DND-41 (cell line): ENCODE data around the gene ABITRAM.

Experiments used
- ATAC-seq: fragments of 200-7000 bp; cut with Tn5 transposase; 3 replicates; pipeline ENCODE4 v1.9.1; 2021; ENCODE audit warnings: low read depth; ENCODE audit not compliant: insufficient read depth
- DNase-seq: peaks from one replicate; pipeline ENCODE4 v3.0.0-alpha.2; 2020
- H2AFZ ChIP-seq: 2 replicates; pipeline ENCODE4 v1.6.0; 2012; ENCODE audit warnings: low read depth, low read length
- H3K27ac ChIP-seq: 2 replicates; pipeline ENCODE4 v1.5.1; 2012; ENCODE audit warnings: low read length, inconsistent platforms
- H3K27me3 ChIP-seq: fragments of 200-600 bp; sonication (generic); 2 replicates; pipeline ENCODE4 v1.6.0; 2012; ENCODE audit warnings: low read length, mild to moderate bottlenecking, inconsistent platforms; ENCODE audit not compliant: insufficient read depth, poor library complexity
- H3K36me3 ChIP-seq: 2 replicates; pipeline ENCODE4 v1.5.1; 2012; ENCODE audit warnings: low read length, inconsistent platforms; ENCODE audit not compliant: insufficient read depth
- H3K4me1 ChIP-seq: 2 replicates; pipeline ENCODE4 v1.5.1; 2012; ENCODE audit warnings: mild to moderate bottlenecking, low read length; ENCODE audit not compliant: insufficient read depth
- H3K4me2 ChIP-seq: 2 replicates; pipeline ENCODE4 v1.6.0; 2012; ENCODE audit warnings: mild to moderate bottlenecking, moderate library complexity, low read length, inconsistent platforms; ENCODE audit not compliant: insufficient read depth
- H3K4me3 ChIP-seq, 2 experiments: fragments of 200-600 bp in 1 of 2; shearing (Covaris generic) in 1 of 2; 2 replicates each; pipeline ENCODE4 v1.5.1; 2012 to 2016; ENCODE audit warnings: inconsistent platforms in 2 of 2, low read length in 2 of 2, mild to moderate bottlenecking in 2 of 2, low read depth in 1 of 2, moderate library complexity in 1 of 2
- H3K79me2 ChIP-seq: 2 replicates; pipeline ENCODE4 v1.6.0; 2012; ENCODE audit warnings: low read length, inconsistent platforms; ENCODE audit not compliant: insufficient read depth
- H3K9ac ChIP-seq: 2 replicates; pipeline ENCODE4 v1.6.0; 2012; ENCODE audit warnings: low read depth, mild to moderate bottlenecking, inconsistent platforms, low read length, moderate library complexity
- H3K9me3 ChIP-seq: 2 replicates; pipeline ENCODE4 v1.5.1; 2012; ENCODE audit warnings: low read length, moderate library complexity, mild to moderate bottlenecking, inconsistent platforms; ENCODE audit not compliant: insufficient read depth, severe bottlenecking
- H4K20me1 ChIP-seq: 2 replicates; pipeline ENCODE4 v1.6.0; 2012; ENCODE audit warnings: low read length; ENCODE audit not compliant: insufficient read depth
- CTCF ChIP-seq: IDR thresholded peaks from 2 replicates; pipeline ENCODE4 v1.5.1; 2012; ENCODE audit warnings: borderline replicate concordance, low read length, moderate library complexity, mild to moderate bottlenecking; ENCODE audit not compliant: poor library complexity, severe bottlenecking; ENCODE audit errors: extremely low read depth
- EZH2 ChIP-seq: IDR thresholded peaks from 3 replicates; pipeline ENCODE4 v1.6.1; 2012; ENCODE audit warnings: borderline replicate concordance, low read depth, mild to moderate bottlenecking, moderate library complexity, low read length, inconsistent platforms; ENCODE audit not compliant: severe bottlenecking

The ABITRAM gene

GRCh38 chr9:108937561-108938305 lies 3.5 kb downstream of the ABITRAM start:
- peaks cover 27% of the 10 kb centered on the region for H3K79me2 ChIP-seq
- H3K4me2 ChIP-seq = no peak overlapping the region
- ATAC-seq = no peak
- DNase-seq = no peak
- no peak overlapping the region for H2AFZ ChIP-seq
- H3K9ac ChIP-seq = no peak overlapping the region
- no peaks in the 10 kb centered on the region for H4K20me1 ChIP-seq
- H3K4me3 ChIP-seq = no peak overlapping the region
- no peak overlapping the region for H3K27ac ChIP-seq
- H3K9me3 ChIP-seq = no peaks in the 10 kb centered on the region
- TF ChIP-seq EZH2 = no peak
- TF ChIP-seq CTCF = no peak
- H3K4me1 ChIP-seq = peaks cover 18% of the 10 kb centered on the region
- no peaks in the 10 kb centered on the region for H3K27me3 ChIP-seq
- peaks cover 21% of the 10 kb centered on the region for H3K36me3 ChIP-seq

GRCh38 chr9:108939975-108940374 lies 5.8 kb downstream of the ABITRAM start:
- Histone ChIP-seq H2AFZ (no peak overlapping the region), H3K4me3 (no peak overlapping the region), H3K36me3 (peaks cover 30% of the 10 kb centered on the region), H3K4me1 (peaks cover 9% of the 10 kb centered on the region), H3K9ac (no peak overlapping the region), H3K4me2 (no peak overlapping the region), H3K27ac (no peak overlapping the region), H4K20me1 (no peaks in the 10 kb centered on the region), H3K79me2 (peaks cover 10% of the 10 kb centered on the region), H3K27me3 (no peaks in the 10 kb centered on the region), H3K9me3 (no peaks in the 10 kb centered on the region)
- no peak for DNase-seq
- TF ChIP-seq CTCF (no peak), EZH2 (no peak)
- ATAC-seq = no peak

- Histone ChIP-seq H4K20me1 (no peaks in the 10 kb centered on the region), H3K36me3 (no peaks in the 10 kb centered on the region; the same call in 1 of the 2 replicates), H3K27me3 (no peaks in the 10 kb centered on the region), H3K9ac (no peak overlapping the region), H3K9me3 (no peaks in the 10 kb centered on the region), H3K79me2 (no peaks in the 10 kb centered on the region), H2AFZ (no peak overlapping the region), H3K4me3 (no peak overlapping the region), H3K27ac (no peak overlapping the region), H3K4me2 (no peak overlapping the region), H3K4me1 (no peaks in the 10 kb centered on the region)
- DNase-seq (no peak), ATAC-seq (no peak)
- no peak for TF ChIP-seq EZH2
- TF ChIP-seq CTCF = no peak
Observed at GRCh38 chr9:108950168-108950567, 16.0 kb downstream of the ABITRAM start.
